Measurements from ENCODE around the gene SARS1. TPM values are rescaled to one million over a fixed set of nuclear protein-coding genes. Genes with fewer than 3 reads are reported as not detected.
A peak's percentile ranks its signal among the peaks of the same experiment; 100 is the strongest.

The SARS1 gene
- total RNA-seq, 1 donor from 2014 or later = 92.8 TPM

DNA sequence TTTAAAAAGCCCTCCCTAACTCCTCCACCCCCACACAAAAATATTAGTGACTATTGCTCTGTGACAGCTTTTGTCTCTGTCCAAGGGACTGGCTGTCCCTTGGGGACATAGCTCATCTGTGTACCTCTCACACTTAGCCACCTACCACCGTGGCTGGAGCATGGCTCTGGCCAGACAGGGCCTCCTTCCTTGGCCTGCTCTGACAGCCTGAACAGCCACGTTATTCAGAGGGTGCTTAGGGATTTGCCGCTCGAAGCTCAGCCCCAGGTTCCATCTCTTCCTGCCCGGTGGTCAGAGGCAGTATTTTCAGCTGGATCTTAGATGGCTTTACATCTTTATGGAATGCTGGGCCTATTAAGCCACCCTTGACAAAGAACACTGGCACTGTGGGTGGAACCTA is 29.5 kb downstream of the SARS1 start:
- DNase-seq = no peak
- ATAC-seq (ENCODE audit: poor library complexity) = no peak
- intact Hi-C loops (cut with DNase I) = no loop called here

DNA sequence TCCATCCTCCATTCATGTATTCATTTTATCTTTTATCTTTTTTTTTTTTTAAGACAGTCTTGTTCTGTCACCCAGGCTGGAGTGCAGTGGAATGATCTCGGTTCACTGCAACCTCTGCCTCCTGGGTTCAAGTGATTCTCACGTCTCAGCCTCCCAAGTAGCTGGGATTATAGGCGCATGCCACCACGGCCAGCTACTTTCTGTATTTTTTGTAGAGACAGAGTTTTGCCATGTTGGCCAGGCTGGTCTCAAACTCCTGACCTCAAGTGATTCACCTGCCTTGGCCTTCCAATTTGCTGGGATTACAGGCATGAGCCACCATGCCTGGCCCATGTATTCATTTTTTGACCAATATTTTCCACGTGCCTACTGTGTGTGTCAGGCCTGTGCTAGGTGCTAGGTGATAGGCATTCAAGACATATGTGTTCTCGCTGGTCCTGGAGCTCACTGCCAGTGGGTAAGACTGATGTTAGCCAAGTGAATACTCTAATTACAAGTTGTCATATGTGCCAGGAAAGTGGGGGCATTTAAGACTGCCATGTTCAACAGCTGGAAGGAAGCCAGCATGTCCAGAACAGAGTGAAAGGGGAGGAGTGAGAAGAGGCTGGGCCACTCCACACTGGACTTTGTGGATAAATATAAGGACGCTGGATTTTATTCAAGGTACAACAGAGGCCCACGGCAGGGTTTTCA is 30.3 kb downstream of the SARS1 start:
- intact Hi-C loops (cut with DNase I) = no loop called here
- ATAC-seq (ENCODE audit: poor library complexity) = no peak
- no peak for DNase-seq

DNA sequence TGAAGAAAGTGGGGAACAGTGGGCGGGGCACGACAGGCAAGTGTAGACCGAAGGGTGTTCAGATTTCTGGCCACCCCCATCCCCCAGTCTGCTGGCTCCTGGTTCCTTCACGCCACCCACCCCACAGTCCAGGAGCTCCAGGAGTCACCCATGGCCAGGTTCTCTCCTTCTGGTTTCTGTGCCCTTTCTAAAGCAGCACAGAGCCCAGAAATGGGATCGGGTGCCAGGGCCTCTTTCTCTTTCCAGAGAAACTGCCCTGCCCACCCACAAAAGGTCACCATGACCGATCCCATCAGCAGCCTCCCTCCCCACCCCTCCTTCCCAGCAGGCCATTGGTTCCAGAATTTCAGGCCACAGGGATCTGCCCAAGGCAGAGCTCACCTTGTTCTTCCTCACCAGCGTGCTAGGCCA is 32.4 kb downstream of the SARS1 start:
- no peak for DNase-seq
- intact Hi-C loops (cut with DNase I) = no loop called here
- ATAC-seq (ENCODE audit: poor library complexity) = no peak

DNA sequence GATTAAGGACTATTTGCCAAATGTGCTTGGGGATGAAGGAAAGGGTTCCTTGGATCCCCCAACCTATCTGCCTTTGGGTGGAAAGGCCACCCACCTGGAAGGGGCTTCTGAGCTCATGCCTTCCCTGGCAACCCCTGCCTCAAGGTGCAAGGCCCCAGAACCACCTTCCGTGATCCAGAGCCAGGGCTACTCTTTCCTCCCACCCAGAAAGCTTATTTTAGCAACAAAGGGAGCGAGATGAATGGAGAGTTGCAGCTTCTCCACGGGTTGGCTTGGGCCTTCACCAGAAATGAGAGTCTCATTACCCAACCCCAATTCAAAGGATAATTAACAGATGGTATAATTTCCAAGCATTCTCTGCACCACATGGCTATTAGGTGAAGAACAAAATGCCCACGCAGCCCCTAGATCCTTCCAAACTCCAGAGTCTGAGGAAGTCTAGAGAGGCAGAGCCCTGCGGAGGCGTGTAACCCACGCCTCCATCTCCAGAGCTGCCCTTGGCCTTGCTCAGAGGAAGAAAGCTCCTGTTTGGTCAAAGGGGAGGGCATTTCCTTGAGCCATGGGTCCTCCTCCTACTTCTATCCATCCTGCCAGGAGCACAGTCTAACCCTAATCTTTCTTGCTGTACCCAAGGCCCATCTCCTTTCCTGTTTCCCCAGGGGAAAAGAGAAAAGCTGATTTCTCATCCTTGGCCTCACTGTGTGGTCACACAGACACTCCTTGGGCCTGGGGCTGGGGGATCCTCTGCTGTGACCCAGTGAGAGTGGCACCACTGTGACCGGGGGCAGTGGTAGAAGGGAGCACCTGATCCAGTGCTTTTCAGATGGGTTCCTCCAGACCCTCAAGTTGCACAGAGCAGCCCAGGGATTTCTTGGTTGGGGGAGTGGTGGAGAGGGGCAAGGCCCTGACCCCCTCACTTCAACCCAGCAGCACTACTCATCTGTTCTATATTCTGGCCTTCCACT is 34.0 kb downstream of the SARS1 start:
- DNase-seq = no peak
- no peak for ATAC-seq (ENCODE audit: poor library complexity)
- intact Hi-C loops (cut with DNase I) = no loop called here

DNA sequence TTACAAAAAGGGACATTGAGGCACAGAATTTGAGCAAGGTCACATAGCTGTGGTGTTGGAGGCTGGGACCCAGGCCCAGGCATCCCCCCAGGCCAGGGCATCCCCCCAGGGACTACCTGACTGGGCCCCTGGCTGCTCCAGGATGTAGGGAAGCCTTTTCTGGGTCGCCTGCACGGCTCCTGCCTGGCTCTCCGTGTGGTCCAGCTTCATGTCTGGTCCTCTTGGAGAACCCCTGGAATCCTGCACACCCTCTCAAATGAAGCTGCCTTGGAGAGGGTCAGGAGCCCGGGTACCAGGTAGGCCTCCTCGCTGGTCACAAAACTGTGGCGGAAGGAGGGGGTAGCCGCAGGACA is 34.7 kb downstream of the SARS1 start:
- no peak for DNase-seq
- ATAC-seq (ENCODE audit: poor library complexity) = no peak
- intact Hi-C loops (cut with DNase I) = no loop called here

DNA sequence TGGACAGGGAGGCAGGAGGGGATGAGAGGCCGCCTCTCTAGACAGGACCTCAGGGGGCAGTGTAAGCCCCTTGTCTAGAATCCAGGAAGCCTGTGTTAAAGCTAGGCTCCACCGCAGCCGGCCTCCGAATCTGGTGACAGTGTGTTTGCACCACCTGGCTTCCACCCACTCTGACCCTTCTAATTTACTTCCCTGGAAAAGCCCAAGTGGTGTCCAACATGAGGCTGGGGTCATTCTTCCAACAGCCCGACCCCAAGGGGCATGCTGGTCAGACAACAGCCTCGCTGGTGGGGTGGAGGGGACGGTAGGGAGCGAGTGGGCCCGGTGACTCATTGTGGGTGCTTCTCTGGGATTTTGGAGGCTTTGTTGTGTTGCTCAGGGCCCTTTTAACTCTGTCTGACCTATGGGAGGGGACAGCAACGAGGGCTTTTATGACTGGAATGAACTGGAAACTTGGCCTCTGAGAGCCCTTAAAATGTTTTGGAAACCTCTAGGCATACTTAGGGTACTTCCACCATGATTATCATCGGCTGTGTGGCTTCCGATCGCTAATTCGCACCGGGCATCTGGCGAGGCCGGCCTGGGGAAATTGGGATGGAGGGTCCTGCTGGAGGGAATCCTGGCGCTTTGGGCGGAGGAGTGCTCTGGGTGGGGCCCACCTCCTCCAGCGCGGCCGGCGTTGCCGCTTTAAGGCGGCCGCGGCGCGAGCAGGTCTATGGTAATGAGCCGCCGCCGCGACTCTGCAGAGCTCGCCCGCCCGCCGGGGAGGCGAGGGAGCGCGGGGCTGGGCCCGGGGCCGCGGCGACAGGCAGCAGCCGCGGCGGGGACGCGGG is 35.3 kb downstream of the SARS1 start, which contains the start of gene CELSR2:
TSS of gene CELSR2 (plus strand) at position 743 of the 833 bp plus-strand sequence. CDS start 541 bp downstream, outside the sequence.
- peak; percentile 71 for DNase-seq
- intact Hi-C loops (cut with DNase I) = no loop called here
- ATAC-seq (ENCODE audit: poor library complexity) = peak; percentile 84

DNA sequence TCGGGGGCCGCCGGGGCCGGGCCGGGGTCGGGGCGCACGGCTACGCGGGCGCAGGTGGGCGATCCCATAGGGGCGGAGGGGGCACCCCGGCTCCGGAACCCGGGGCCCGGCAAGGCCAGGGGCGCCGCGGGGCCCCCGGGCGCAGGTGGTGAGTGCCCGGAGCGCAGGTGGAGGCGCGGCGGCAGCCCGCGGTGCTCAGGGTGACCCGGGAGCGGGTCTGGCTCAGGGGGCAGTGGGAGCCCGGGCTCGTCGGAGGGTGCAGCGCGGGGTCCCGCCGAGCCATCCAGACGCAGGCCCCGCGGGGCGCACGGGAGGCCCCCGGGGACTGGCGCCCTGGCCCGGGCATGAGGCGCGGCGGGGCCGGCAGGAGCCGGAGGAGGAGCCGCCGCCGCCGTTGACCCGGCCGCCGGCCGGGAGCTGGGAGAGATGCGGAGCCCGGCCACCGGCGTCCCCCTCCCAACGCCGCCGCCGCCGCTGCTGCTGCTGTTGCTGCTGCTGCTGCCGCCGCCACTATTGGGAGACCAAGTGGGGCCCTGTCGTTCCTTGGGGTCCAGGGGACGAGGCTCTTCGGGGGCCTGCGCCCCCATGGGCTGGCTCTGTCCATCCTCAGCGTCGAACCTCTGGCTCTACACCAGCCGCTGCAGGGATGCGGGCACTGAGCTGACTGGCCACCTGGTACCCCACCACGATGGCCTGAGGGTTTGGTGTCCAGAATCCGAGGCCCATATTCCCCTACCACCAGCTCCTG is 36.1 kb downstream of the SARS1 start:
- peak; percentile 42 for DNase-seq
- no peak for ATAC-seq (ENCODE audit: poor library complexity)
- intact Hi-C loops (cut with DNase I) = no loop called here

DNA sequence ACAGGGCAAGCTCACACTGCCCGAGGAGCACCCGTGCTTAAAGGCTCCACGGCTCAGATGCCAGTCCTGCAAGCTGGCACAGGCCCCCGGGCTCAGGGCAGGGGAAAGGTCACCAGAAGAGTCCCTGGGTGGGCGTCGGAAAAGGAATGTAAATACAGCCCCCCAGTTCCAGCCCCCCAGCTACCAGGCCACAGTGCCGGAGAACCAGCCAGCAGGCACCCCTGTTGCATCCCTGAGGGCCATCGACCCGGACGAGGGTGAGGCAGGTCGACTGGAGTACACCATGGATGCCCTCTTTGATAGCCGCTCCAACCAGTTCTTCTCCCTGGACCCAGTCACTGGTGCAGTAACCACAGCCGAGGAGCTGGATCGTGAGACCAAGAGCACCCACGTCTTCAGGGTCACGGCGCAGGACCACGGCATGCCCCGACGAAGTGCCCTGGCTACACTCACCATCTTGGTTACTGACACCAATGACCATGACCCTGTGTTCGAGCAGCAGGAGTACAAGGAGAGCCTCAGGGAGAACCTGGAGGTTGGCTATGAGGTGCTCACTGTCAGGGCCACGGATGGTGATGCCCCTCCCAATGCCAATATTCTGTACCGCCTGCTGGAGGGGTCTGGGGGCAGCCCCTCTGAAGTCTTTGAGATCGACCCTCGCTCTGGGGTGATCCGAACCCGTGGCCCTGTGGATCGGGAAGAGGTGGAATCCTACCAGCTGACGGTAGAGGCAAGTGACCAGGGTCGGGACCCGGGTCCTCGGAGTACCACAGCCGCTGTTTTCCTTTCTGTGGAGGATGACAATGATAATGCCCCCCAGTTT is 36.9 kb downstream of the SARS1 start:
- ATAC-seq (ENCODE audit: poor library complexity) = no peak
- DNase-seq = peak; percentile 20
- intact Hi-C loops (cut with DNase I) = no loop called here

DNA sequence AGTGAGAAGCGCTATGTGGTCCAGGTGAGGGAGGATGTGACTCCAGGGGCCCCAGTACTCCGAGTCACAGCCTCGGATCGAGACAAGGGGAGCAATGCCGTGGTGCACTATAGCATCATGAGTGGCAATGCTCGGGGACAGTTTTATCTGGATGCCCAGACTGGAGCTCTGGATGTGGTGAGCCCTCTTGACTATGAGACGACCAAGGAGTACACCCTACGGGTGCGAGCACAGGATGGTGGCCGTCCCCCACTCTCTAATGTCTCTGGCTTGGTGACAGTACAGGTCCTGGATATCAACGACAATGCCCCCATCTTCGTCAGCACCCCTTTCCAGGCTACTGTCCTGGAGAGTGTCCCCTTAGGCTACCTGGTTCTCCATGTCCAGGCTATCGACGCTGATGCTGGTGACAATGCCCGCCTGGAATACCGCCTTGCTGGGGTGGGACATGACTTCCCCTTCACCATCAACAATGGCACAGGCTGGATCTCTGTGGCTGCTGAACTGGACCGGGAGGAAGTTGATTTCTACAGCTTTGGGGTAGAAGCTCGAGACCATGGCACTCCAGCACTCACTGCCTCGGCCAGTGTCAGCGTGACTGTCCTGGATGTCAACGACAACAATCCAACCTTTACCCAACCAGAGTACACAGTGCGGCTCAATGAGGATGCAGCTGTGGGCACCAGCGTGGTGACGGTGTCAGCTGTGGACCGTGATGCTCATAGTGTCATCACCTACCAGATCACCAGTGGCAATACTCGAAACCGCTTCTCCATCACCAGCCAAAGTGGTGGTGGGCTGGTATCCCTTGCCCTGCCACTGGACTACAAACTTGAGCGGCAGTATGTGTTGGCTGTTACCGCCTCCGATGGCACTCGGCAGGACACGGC is 37.8 kb downstream of the SARS1 start:
- intact Hi-C loops (cut with DNase I) = no loop called here
- no peak for ATAC-seq (ENCODE audit: poor library complexity)

DNA sequence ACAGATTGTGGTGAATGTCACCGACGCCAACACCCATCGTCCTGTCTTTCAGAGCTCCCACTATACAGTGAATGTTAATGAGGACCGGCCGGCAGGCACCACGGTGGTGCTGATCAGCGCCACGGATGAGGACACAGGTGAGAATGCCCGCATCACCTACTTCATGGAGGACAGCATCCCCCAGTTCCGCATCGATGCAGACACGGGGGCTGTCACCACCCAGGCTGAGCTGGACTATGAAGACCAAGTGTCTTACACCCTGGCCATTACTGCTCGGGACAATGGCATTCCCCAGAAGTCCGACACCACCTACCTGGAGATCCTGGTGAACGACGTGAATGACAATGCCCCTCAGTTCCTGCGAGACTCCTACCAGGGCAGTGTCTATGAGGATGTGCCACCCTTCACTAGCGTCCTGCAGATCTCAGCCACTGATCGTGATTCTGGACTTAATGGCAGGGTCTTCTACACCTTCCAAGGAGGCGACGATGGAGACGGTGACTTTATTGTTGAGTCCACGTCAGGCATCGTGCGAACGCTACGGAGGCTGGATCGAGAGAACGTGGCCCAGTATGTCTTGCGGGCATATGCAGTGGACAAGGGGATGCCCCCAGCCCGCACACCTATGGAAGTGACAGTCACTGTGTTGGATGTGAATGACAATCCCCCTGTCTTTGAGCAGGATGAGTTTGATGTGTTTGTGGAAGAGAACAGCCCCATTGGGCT is 38.6 kb downstream of the SARS1 start:
- intact Hi-C loops (cut with DNase I) = no loop called here
- DNase-seq = peak; percentile 31
- ATAC-seq (ENCODE audit: poor library complexity) = no peak

More for the DNA sequence above, 37.8 kb downstream of the SARS1 start:
- peak; percentile 28 for DNase-seq

DNA sequence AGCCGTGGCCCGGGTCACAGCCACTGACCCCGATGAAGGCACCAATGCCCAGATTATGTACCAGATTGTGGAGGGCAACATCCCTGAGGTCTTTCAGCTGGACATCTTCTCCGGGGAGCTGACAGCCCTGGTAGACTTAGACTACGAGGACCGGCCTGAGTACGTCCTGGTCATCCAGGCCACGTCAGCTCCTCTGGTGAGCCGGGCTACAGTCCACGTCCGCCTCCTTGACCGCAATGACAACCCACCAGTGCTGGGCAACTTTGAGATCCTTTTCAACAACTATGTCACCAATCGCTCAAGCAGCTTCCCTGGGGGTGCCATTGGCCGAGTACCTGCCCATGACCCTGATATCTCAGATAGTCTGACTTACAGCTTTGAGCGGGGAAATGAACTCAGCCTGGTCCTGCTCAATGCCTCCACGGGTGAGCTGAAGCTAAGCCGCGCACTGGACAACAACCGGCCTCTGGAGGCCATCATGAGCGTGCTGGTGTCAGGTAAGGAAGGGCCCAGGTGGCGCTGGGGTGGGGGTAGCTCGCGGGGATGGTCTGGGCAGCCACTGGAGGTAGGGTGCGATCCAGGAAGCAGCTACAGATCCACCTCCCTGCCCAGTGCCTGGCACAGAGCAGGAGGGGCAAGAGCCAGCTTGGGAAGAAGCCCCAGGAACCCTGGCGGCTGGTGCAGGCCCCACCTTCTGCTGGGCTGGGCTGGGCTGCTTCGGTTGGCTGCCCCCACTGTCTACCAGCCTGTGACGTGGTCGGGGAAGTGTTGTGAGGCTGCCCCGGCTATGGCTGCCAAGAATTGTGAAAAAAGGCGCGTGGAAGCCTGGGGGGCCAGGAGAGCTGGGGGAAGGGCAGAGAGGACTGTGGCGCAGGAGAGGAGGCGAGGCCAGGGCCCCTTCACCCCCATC is 39.4 kb downstream of the SARS1 start:
- peak; percentile 55 for DNase-seq
- intact Hi-C loops (cut with DNase I) = no loop called here
- peak; percentile 8 for ATAC-seq (ENCODE audit: poor library complexity)

DNA sequence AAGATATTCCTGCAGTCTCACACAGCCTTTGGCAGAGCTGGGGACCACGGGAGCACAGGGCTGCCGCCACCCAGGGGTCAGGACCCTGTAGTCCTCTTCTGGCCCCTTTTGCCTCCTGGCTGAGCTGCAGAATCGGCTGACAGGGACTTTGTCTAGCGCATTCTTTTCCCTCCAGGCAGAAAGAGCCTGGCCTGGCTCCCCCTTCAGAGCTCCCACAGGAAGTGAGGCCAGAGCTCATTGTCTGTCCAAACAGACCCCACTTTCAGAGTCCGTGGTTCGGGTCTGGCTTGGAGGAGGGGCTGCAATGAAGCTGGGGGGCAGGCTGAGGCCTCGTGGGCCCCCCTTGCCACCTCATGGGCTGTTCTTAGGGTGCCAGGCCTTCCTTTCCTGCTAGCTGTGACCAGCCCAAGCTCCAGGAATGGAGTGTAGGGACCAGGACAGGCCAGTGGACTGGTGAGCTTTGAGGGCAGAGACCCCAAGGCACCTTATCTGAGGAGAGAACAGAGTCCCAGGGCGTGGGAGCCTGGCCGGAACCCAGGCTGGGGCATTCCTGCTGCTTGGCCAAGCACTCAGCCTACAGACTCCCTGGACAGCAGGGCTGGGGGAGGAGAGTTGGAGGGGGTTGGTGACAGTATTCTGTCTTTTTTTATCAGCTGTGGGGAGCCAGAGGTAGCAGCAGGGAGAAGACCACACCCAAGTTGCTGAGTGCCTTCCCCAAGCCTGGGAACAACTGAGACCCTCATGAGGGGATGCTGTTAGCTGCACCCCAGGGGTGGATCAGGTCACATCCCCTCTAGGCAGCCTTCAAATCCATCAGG is 40.3 kb downstream of the SARS1 start:
- DNase-seq = peak; percentile 42
- intact Hi-C loops (cut with DNase I) = no loop called here
- peak; percentile 6 for ATAC-seq (ENCODE audit: poor library complexity)

DNA sequence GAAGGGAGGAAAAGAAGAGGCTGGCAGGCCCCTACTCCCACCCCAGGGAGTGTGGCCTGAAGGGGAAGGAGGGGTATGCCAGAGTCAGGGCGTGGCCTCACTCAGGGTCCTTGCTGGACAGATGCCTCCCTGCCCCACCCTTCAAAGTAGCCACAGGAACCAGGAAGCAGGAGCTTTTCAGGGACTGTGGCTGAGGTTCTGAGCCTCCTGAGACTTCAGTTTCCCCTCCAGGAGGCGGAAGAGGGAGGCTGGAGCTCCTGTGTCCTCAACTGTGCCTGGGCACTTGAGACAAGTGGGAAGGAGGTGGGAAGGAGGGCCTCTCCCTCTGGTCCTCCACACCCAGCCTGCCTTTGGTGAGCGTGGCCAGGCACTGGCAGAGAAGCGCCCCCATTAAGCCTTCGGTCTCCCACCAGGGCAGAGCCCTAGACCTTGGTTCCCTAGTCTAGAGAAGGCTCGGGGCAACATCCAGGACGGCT is 40.9 kb downstream of the SARS1 start:
- intact Hi-C loops (cut with DNase I) = no loop called here
- ATAC-seq (ENCODE audit: poor library complexity) (no peak), DNase-seq (peak; percentile 25)

DNA sequence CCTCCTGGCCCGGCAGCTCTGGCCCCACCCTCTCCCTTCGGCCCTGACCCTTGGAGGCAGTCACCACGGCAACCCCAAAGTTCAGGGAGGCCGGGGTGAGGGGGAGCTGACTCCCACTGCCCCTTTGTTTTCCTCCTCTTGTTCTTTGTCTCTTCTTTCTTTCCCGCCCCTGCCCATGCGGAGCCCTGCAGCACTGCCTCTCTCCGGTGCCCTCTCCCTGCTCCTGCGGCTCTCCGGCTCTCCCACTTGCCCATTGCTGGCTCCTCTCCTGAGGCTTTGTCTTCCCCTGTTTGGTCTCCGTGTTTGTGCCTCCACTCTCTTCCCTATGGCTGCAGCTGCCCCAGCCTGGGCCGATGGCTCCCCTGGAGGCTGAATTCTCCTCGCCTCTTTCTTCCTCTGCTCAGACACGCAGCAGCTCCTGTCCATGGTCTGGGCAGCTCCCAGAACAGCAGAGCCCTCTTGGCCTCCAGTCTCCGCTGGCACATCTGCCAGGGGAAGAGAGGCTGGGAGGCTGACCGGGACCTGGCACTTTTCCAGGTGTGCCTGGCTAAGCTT is 41.5 kb downstream of the SARS1 start:
- DNase-seq (peak; percentile 38), ATAC-seq (ENCODE audit: poor library complexity) (no peak)
- intact Hi-C loops (cut with DNase I) = no loop called here

Data from Right ventricle myocardium superior (tissue), 1 donor.